ENCODE data around the gene GCNT1.
"Not testable (repeated sequence)": the region's sequence is repeated elsewhere in the genome, so short reads cannot be mapped to it uniquely, and the experiment has no call there.

GCNT1 gene

GRCh38 chr9:76443887-76444286 lies 15.1 kb upstream of the GCNT1 start:
- DNase-seq (ENCODE audit: low spot score): no peak

DNA sequence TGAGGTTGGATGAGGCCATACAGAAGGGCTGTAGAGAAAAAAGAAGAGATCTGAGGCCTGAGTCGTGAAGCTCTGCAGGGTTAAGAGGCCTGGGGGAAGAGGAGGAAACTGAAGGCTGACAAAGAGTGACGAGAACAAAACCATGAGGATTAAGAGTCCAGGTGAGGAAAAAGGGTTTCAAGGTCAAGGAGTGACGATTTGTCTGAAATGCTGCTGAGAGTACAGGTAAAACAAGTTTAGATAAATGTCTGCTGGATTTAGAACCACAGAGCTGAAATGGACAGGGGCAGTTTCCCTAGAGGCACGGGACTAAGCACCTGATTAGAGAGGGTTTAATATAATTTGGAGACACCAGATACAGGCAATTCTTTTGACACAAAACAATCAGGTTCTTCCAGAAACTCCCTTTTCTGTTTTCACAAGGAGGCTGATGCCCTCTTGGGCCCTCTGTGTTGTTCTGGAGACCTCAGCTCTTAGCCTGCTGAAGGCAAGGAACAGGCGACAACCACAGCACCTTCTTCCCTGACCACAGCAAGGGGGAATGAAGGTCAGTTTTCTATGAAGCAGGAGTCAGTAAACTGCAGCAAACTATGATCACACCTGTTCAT lies 14.6 kb upstream of the GCNT1 start:
- no peak for DNase-seq (ENCODE audit: low spot score)

GRCh38 chr9:76445976-76446375 lies 13.0 kb upstream of the GCNT1 start:
- DNase-seq (ENCODE audit: low spot score): no peak

GRCh38 chr9:76448501-76448900 lies 10.5 kb upstream of the GCNT1 start:
- no peak for DNase-seq (ENCODE audit: low spot score)

- no peak for DNase-seq (ENCODE audit: low spot score)
Observed at GRCh38 chr9:76451234-76451633, 7.7 kb upstream of the GCNT1 start.

- no peak for DNase-seq (ENCODE audit: low spot score)
Observed at GRCh38 chr9:76452839-76453238, 6.1 kb upstream of the GCNT1 start.

DNA sequence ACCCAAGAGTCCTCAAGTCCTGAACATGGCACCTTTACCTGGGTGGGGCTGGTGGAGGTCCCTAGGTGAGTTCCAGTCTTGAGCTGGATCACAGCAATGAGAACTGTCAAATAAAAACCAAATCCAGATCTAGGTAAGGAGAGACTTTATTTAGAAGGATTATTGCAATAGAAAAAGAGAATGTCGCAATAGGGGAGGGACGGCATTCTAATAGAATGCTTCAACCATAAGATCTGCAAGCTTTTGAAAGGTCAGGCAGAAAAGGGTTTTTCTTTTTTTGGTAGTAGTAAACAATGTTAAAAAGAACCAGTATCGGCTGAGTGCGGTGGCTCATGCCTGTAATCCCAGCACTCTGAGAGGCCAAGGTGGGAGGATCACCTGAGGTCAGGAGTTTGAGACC lies 5.2 kb upstream of the GCNT1 start:
- no peak for DNase-seq (ENCODE audit: low spot score)

- DNase-seq (ENCODE audit: low spot score): no peak
Observed at GRCh38 chr9:76454311-76454710, 4.7 kb upstream of the GCNT1 start.

GRCh38 chr9:76456202-76456926 lies 2.6 kb upstream of the GCNT1 start:
- peak; percentile 38 for DNase-seq (ENCODE audit: low spot score)

GRCh38 chr9:76459694-76460635 lies 983 bp downstream of the GCNT1 start:
- peak; percentile 12 for DNase-seq (ENCODE audit: low spot score)

GRCh38 chr9:76462126-76462525 lies 3.1 kb downstream of the GCNT1 start:
- no peak for DNase-seq (ENCODE audit: low spot score)

DNA sequence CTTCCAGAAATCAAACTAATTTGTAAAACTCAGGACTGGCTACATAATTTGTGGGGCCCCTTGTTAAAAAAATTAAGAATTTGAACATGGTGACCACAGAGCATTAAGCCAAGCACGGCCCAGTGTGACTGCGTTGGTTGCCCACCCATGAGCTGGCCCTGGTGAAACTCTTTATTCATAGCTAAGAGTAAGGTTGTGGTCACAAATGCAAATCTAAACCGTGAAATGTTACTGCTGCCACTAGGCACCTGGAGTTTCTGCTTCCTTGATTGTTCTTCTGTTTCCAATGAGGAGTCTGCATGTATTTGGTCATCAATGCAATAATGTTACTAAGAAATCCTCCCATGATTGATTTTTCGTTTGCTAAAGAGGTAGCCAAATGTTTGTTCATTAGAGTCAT lies 4.2 kb downstream of the GCNT1 start:
- no peak for DNase-seq (ENCODE audit: low spot score)

DNA sequence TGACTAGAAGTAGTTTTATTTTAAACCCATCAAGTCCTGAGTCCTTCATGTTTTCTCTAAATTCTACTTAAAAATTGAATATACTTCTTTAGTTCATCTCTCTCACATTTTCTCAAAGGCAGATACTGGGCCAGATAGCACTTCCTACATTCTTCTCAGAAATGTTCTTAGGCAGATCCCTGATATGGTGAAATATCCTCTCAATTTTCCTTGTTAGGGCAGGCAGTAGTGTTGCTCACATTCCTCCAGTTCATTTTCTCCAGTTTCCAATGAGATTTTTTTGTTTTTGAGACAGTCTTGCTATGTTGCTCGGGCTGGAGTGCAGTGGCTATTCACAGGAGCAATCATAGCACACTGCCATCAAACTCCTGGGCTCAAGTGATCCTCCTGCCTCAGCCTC lies 5.7 kb downstream of the GCNT1 start:
- DNase-seq (ENCODE audit: low spot score): no peak

DNA sequence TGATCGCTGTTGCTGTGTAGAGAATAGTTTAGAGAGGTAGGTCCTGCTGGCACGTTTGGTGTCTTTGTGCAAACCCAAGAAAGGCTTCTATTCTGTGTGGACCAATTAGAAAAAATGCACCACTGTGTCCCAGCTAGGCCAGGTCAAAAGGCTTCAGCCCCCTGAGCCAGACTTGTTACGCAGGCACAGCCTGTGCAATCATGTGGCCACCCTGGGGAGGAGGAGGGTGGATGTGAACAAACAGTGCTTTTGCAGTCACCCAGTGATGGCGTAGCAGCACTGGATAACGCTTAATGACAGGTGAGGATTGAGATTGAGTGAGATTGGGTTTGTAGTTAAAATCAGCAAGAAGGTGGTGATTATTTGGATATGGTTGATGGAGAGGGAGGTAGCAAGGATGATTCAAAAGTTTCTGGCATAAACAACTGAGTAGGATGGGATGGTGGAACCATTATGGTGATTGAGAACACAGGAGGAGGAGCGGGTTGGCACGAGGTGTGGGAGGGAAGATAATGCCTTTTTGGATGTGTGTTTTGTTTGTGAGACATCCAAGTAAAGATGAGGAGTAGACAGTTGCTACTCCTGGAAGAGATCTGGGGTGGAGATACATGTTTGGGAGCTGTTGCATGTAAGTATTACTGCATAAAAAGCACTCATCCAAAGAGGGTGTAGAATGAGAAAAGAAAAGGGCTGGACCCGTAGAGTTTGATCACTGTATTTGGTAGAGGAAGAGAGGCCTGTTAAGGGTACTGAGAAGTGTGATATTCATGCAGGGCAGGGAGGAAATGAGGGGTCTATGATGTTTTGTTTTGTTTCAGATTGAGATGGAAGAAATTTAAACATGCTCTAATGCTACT lies 6.7 kb downstream of the GCNT1 start:
- no peak for DNase-seq (ENCODE audit: low spot score)

- no peak for DNase-seq (ENCODE audit: low spot score)
Observed at GRCh38 chr9:76466299-76466605, 7.3 kb downstream of the GCNT1 start.

GRCh38 chr9:76474419-76474818 lies 15.4 kb downstream of the GCNT1 start:
- no peak for DNase-seq (ENCODE audit: low spot score)

DNA sequence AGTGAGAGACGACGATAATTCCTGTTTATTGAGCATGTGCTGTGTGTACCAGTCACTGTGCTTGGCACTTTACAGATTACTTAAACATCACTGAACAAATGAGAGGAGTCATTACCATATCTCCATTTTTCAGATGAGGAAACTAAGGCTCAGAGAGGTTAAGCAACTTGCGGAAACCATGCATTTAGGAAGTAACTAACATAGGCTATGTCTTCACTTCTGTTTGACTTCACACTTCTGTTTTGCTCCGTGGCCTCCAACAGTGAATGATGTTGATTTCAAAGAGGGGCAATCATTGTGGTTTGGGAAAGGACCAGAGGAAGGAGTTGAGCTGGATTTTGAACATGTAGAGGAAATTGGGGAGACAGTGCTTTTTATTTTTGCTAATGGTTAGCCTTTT lies 16.7 kb downstream of the GCNT1 start:
- no peak for DNase-seq (ENCODE audit: low spot score)

DNA sequence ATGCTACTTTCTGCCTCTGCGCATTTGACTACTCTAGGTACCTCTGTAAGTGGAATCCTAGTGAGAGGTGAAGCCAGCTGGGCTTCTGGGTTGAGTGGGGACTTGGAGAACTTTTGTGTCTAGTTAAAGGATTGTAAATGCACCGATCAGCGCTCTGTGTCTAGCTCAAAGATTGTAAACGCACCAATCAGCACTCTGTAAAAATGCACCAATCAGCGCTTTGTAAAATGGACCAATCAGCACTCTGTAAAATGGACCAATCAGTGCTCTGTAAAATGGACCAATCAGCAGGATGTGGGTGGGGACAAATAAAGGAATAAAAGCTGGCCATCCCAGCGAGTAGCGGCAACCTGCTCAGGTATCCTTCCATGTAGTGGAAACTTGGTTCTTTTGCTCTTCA lies 18.8 kb downstream of the GCNT1 start:
- DNase-seq (ENCODE audit: low spot score): not testable (repeated sequence)

- no peak for DNase-seq (ENCODE audit: low spot score)
Observed at GRCh38 chr9:76478226-76478625, 19.2 kb downstream of the GCNT1 start.

- not testable (repeated sequence) for DNase-seq (ENCODE audit: low spot score)
Observed at GRCh38 chr9:76479337-76479736, 20.4 kb downstream of the GCNT1 start.

DNA sequence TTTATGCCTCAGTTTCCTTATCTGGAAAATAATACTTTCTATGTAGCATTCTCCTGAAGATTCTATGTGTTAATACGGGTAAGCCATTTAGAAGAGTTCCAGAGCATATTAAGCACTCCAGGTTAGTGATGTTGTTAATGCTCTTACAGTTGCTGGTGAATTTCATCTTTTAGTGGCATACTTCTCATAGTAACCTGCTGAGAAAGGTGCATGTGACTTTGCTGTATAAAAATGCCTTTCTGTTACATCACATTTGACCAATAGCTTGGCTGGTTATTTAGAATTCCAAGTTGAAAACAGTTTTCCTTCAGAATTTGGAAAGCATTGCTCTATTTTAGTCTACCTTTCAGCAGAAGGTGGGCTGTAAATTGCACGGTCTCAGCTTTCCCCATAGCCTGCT lies 27.2 kb downstream of the GCNT1 start:
- no peak for DNase-seq (ENCODE audit: low spot score)

Data from CD4-positive, alpha-beta T cell treated with Interleukin-2 at 100 ng/mL for 4 hours (primary cell).